Testis (tissue), 3 donors: ENCODE measurements around the gene UTP4. TPM values are rescaled to one million over a fixed set of nuclear protein-coding genes. Genes with fewer than 3 reads are reported as not detected.
A peak's percentile ranks its signal among the peaks of the same experiment; 100 is the strongest.
"Not testable (repeated sequence)": the region's sequence is repeated elsewhere in the genome, so short reads cannot be mapped to it uniquely, and the experiment has no call there.

ENCODE experiments used
- DNase-seq: peaks from one replicate; pipeline ENCODE4 v3.0.0-alpha.2; 2019
- H3K27ac ChIP-seq, 2 donors: fragments of 200-600 bp; sonication (generic); one replicate each; pipeline ENCODE4 v1.5.1; 2019
- H3K27me3 ChIP-seq: fragments of 200-600 bp; sonication (generic); one replicate; pipeline ENCODE4 v1.5.1; 2019
- H3K36me3 ChIP-seq: fragments of 200-600 bp; sonication (generic); one replicate; pipeline ENCODE4 v1.5.1; 2017; ENCODE audit warnings: low read depth; ENCODE audit errors: missing control alignments
- H3K4me1 ChIP-seq: fragments of 200-600 bp; sonication (generic); one replicate; pipeline ENCODE4 v1.5.1; 2019
- H3K4me3 ChIP-seq, 2 donors: fragments of 200-600 bp; sonication (generic); one replicate each; pipeline ENCODE4 v1.5.1; 2017 to 2019
- H3K9me3 ChIP-seq: fragments of 200-600 bp; sonication (generic); one replicate; pipeline ENCODE4 v1.5.1; 2017
- POLR2A ChIP-seq: fragments of 450-650 bp; IDR thresholded peaks from one replicate; pipeline ENCODE4 v1.6.1; 2017; ENCODE audit warnings: antibody characterized with exemption, mild to moderate bottlenecking, moderate library complexity
- WGBS, 2 donors: methylation state at CpG; one replicate each; pipeline ENCODE4 v1.1.5; 2018; 5-methylcytosine and 5-hydroxymethylcytosine counted together
- intact Hi-C: fragments of 100-400 bp; cut with DNase I; formaldehyde crosslinking; loops from one replicate; pipeline ENCODE4 v1.15.1; 2023; ENCODE audit warnings: low total_unique reads
- polyA plus RNA-seq: library from polyadenylated mRNA; stranded (reverse); fragments of 350-450 nt; fragmentation: Illumina TruSeq; extraction: RNeasy Lipid Tissue Mini Kit (QIAGEN cat#74804); gene quantifications from one replicate; pipeline ENCODE4 v1.2.3, GENCODE V29; 2014; ENCODE audit warnings: low read depth, low replicate concordance; ENCODE audit not compliant: insufficient read depth
- total RNA-seq, 2 donors: library from RNA; depleted of rRNA; stranded (reverse); fragments of >200 nt; gene quantifications; one replicate each; pipeline ENCODE4 v1.2.3, GENCODE V29; 2016
- TF ChIP-seq, protein P1 (sequence below), 3 experiments: fragments of 450-650 bp in 2 of 3; fragments of 200-600 bp in 1 of 3; sonication (generic) in 1 of 3; IDR thresholded peaks; one replicate each; pipeline ENCODE4 v1.5.1; 2016 to 2019; ENCODE audit warnings: antibody characterized with exemption in 3 of 3, mild to moderate bottlenecking in 2 of 3, moderate library complexity in 1 of 3

UTP4 gene
- total and polyA plus RNA-seq, 3 donors from 2014 or later: 72.8 to 80.5 (median 78.3) TPM

DNA sequence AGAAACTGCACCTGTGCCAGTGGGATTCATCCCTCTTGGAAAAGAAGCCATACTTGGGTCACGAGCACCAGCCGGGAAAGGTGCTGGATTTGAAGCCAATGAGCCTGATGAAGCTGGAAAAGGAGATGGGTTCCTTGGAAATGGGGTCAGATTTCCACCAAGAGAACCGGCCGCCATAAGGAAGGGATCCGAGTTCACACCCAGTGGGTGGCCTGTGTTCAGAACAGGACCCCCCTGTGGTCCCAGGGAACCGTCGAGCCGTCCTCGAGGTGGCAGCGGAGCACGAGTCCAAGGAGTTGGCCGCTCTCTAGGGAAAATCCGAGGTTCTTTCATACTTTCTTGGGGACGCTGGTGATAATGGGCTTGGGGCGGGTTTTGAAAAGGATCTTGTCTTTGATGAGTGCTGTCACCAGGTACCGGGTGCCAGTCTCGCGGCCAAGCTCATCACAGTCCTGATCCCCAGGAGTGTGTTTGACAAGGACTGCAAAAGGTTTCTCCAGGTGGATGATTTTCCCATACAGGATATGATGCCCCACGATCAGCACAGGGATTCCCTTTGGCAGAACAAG is 12.3 kb upstream of the UTP4 start:
- H3K4me1 ChIP-seq: no peaks in the 10 kb centered on the region
- no peaks in the 10 kb centered on the region for H3K36me3 ChIP-seq
- no peak for TF ChIP-seq POLR2A
- TF ChIP-seq, protein P1, sequence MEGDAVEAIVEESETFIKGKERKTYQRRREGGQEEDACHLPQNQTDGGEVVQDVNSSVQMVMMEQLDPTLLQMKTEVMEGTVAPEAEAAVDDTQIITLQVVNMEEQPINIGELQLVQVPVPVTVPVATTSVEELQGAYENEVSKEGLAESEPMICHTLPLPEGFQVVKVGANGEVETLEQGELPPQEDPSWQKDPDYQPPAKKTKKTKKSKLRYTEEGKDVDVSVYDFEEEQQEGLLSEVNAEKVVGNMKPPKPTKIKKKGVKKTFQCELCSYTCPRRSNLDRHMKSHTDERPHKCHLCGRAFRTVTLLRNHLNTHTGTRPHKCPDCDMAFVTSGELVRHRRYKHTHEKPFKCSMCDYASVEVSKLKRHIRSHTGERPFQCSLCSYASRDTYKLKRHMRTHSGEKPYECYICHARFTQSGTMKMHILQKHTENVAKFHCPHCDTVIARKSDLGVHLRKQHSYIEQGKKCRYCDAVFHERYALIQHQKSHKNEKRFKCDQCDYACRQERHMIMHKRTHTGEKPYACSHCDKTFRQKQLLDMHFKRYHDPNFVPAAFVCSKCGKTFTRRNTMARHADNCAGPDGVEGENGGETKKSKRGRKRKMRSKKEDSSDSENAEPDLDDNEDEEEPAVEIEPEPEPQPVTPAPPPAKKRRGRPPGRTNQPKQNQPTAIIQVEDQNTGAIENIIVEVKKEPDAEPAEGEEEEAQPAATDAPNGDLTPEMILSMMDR (IDR thresholded peaks at IDR 0.05): no peak
- intact Hi-C loops: no loop called here
- H3K4me3 ChIP-seq: no peak overlapping the region
- DNase-seq: no peak
- 96 to 99% methylated on average over 16 to 19 of the region's 19 CpGs for WGBS, 2 donors
- no peaks in the 10 kb centered on the region for H3K9me3 ChIP-seq
- no peaks in the 10 kb centered on the region for H3K27me3 ChIP-seq
- H3K27ac ChIP-seq: no peak overlapping the region

DNA sequence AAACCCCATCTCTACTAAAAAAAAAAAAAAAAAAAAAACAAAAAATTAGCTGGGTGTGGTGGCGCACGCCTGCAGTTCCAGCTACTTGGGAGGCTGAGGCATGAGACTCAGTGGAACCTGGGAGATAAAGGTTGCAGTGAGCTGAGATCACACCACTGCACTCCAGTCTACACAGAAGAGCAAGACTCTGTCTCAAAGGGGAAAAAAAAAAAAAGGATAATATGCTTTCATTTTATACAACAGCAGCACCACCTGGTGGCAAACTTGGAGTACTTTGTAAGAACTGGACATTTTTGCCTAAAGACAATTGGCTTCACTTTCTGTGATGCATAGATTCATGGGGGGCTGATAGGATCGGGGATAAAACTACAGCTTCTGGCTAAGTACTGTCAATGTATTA is 8.5 kb upstream of the UTP4 start:
- Histone ChIP-seq H3K36me3 (no peaks in the 10 kb centered on the region), H3K9me3 (no peaks in the 10 kb centered on the region), H3K27me3 (no peaks in the 10 kb centered on the region), H3K4me1 (peaks cover 7% of the 10 kb centered on the region), H3K27ac (no peak overlapping the region), H3K4me3 (no peak overlapping the region)
- WGBS, 2 donors: 84 to 87% methylated on average over 3 of the region's 3 CpGs
- DNase-seq: peak; percentile 62
- TF ChIP-seq, protein P1 (IDR thresholded peaks at IDR 0.05): peak; percentile 68 to 69 (median 68)
- TF ChIP-seq POLR2A: no peak
- intact Hi-C loops: no loop called here

DNA sequence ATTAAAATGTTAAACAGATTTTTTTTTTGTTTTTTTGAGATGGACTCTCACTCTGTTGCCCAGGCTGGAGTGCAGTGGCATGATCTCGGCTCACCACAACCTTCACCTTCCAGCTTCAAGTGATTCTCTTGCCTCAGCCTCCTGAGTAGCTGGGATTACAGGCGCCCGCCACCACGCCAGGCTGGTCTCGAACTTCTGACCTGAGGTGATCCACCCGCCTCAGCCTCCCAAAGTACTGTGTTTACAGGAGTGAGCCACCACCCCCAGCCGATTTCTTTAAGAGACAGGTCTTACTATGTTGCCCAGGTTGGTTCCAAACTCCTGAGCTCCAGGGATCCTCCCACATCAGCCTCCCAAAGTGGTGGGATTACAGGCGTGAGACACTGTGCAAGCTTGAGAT is 8.0 kb upstream of the UTP4 start:
- H3K27ac ChIP-seq, DNase-seq, H3K9me3 ChIP-seq, H3K4me3 ChIP-seq, intact Hi-C loops, H3K36me3 ChIP-seq, H3K27me3 ChIP-seq: not testable (repeated sequence)
- H3K4me1 ChIP-seq: peaks cover 12% of the 10 kb centered on the region
- 91% methylated on average over 8 of the region's 8 CpGs for WGBS, 2 donors

DNA sequence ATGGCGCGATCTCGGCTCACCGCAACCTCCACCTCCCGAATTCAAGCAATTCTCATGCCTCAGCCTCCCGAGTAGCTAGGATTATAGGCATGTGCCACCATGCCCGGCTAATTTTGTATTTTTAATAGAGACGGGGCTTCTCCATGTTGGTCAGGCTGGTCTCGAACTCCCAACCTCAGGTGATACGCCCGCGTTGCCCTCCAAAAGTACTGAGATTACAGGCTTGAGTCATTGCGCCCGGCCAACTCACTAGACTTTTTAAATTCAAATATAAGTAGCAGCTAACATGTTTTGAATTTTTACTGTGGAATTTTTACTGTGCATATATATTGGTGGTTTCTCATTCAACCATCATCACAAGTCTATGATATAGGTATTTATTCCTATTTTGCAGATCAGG is 7.5 kb upstream of the UTP4 start:
- 93 to 95% methylated on average over 14 of the region's 14 CpGs for WGBS, 2 donors
- H3K9me3 ChIP-seq, intact Hi-C loops, DNase-seq, H3K27ac ChIP-seq, H3K36me3 ChIP-seq, H3K4me3 ChIP-seq, H3K27me3 ChIP-seq: not testable (repeated sequence)
- peaks cover 17% of the 10 kb centered on the region for H3K4me1 ChIP-seq

DNA sequence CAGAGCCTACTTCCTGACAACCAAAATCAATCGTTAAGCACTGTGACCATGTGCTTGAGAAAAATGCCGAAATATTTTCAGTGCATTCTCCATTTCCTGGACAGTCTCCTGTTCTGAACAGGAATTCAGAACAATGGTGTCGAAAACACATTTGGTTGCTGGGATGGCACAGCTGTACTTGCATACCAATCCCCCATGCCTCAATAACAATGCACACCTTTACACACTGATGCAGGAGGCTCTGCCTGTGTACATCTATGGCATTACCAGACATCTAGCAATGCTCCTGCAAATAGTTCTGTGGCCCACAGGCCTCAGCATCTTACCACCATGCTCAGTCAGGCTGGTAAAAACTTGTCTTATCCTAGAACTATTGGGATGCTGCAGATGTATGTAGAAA is 6.2 kb upstream of the UTP4 start:
- TF ChIP-seq POLR2A: no peak
- TF ChIP-seq, protein P1 (IDR thresholded peaks at IDR 0.05): no peak
- WGBS, 2 donors: 51 to 73% methylated on average over 3 of the region's 3 CpGs
- Histone ChIP-seq H3K4me3 (no peak overlapping the region), H3K4me1 (peaks cover 29% of the 10 kb centered on the region), H3K36me3 (no peaks in the 10 kb centered on the region), H3K27me3 (no peaks in the 10 kb centered on the region), H3K27ac (no peak overlapping the region), H3K9me3 (no peaks in the 10 kb centered on the region)
- no peak for DNase-seq
- intact Hi-C loops: no loop called here

DNA sequence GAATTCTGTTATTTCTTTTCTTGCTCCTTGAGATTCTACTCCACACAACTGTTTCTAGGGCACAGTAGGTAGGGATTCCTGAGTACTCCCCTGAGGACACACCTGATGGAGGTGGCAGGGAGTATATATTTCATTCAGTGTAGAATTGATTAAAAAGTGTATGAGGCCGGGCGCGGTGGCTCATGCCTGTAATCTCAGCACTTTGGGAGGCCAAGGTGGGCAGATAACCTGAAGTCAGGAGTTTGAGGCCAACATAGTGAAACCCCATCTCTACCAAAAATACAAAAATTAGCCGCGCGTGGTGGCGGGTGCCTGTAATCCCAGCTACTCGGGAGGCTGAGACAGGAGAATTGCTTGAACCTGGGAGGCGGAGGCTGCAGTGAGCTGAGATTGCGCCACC is 5.6 kb upstream of the UTP4 start:
- H3K9me3 ChIP-seq, DNase-seq, H3K36me3 ChIP-seq, intact Hi-C loops, H3K4me3 ChIP-seq, H3K27me3 ChIP-seq, H3K27ac ChIP-seq: not testable (repeated sequence)
- WGBS, 2 donors: 95 to 96% methylated on average over 10 of the region's 10 CpGs
- peaks cover 30% of the 10 kb centered on the region for H3K4me1 ChIP-seq
